Hepatocyte (in vitro differentiated cells): ENCODE data around the gene RBM15B.

Experiments
- EZH2 ChIP-seq: fragments of 200-600 bp; sonication (generic); IDR thresholded peaks from 2 replicates; pipeline ENCODE4 v1.6.1; 2016; ENCODE audit warnings: antibody characterized with exemption, mild to moderate bottlenecking, borderline replicate concordance
- EZH2phosphoT487 ChIP-seq: fragments of 200-600 bp; sonication (generic); IDR thresholded peaks from one replicate; pipeline ENCODE4 v1.6.1; 2018; ENCODE audit warnings: antibody characterized with exemption, mild to moderate bottlenecking, low read depth, moderate library complexity; ENCODE audit not compliant: unreplicated experiment, severe bottlenecking
- TF ChIP-seq, protein P1 (sequence below): fragments of 200-600 bp; sonication (generic); IDR thresholded peaks from 2 replicates; pipeline ENCODE4 v1.5.1; 2016; ENCODE audit warnings: antibody characterized with exemption, mild to moderate bottlenecking; ENCODE audit not compliant: poor library complexity

DNA sequence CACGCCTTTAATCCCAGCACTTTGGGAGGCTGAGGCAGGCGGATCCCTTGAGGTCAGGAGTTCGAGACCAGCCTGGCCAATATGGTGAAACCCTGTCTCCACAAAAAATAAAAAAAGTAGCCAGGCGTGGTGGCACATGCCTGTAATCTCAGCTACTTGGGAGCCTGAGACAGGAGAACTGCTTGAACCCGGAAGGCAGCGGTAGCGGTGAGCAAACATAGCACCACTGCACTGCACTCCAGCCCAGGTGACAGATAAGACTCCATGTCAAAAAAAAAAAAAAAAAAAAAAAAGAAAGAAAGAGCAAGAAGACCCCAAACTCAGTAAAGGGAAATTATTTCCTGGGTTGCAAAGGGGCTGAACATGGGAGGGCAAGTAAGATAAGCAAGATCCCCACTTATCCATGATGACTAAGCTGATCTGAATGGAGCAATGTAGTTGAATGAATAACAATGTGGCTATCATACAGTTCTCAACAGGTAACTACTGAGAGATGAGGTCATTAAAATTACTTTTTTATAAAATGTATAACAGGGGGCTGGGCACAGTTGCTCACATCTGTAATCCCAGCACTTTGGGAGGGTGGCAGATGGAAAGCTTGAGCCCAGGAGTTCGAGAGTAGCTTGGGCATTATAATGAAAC lies 46.0 kb downstream of the RBM15B start:
- TF ChIP-seq, protein P1, sequence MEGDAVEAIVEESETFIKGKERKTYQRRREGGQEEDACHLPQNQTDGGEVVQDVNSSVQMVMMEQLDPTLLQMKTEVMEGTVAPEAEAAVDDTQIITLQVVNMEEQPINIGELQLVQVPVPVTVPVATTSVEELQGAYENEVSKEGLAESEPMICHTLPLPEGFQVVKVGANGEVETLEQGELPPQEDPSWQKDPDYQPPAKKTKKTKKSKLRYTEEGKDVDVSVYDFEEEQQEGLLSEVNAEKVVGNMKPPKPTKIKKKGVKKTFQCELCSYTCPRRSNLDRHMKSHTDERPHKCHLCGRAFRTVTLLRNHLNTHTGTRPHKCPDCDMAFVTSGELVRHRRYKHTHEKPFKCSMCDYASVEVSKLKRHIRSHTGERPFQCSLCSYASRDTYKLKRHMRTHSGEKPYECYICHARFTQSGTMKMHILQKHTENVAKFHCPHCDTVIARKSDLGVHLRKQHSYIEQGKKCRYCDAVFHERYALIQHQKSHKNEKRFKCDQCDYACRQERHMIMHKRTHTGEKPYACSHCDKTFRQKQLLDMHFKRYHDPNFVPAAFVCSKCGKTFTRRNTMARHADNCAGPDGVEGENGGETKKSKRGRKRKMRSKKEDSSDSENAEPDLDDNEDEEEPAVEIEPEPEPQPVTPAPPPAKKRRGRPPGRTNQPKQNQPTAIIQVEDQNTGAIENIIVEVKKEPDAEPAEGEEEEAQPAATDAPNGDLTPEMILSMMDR, result no peak
- TF ChIP-seq EZH2 (no peak), EZH2phosphoT487 (no peak)
